Osteoblast (primary cell): ENCODE results near the gene EHD4. TPM values are rescaled to one million over a fixed set of nuclear protein-coding genes. Genes with fewer than 3 reads are reported as not detected.

ENCODE experiments used
- DNase-seq: peaks from one replicate; pipeline ENCODE4 v3.0.0; 2011; ENCODE audit warnings: low spot score, mixed read lengths; ENCODE audit not compliant: insufficient read length; ENCODE audit errors: missing footprints
- H2AFZ ChIP-seq: 2 replicates; pipeline ENCODE4 v1.6.0; 2011; ENCODE audit warnings: mild to moderate bottlenecking, low read length
- H3K27ac ChIP-seq: 2 replicates; pipeline ENCODE4 v1.5.1; 2011; ENCODE audit warnings: mild to moderate bottlenecking, low read depth, low read length, moderate library complexity
- H3K27me3 ChIP-seq: 2 replicates; pipeline ENCODE4 v1.6.0; 2012; ENCODE audit warnings: mild to moderate bottlenecking, control low read depth, inconsistent platforms, low read length, moderate library complexity; ENCODE audit not compliant: insufficient read depth
- H3K36me3 ChIP-seq: 2 replicates; pipeline ENCODE4 v1.5.1; 2011; ENCODE audit warnings: mild to moderate bottlenecking, low read length, control low read depth, moderate library complexity; ENCODE audit not compliant: insufficient read depth
- H3K4me1 ChIP-seq: 2 replicates; pipeline ENCODE4 v1.5.1; 2011; ENCODE audit warnings: mild to moderate bottlenecking, low read length, control low read depth, moderate library complexity; ENCODE audit not compliant: insufficient read depth
- H3K4me2 ChIP-seq: 2 replicates; pipeline ENCODE4 v1.6.0; 2011; ENCODE audit warnings: mild to moderate bottlenecking, low read length; ENCODE audit not compliant: insufficient read depth
- H3K4me3 ChIP-seq: fragments of 200-600 bp; sonication (generic); 3 replicates; pipeline ENCODE4 v1.5.1; 2012; ENCODE audit warnings: mild to moderate bottlenecking, low read length, inconsistent platforms; ENCODE audit not compliant: insufficient read depth
- H3K79me2 ChIP-seq: 2 replicates; pipeline ENCODE4 v1.6.0; 2012; ENCODE audit warnings: mild to moderate bottlenecking, low read length, control low read depth, inconsistent platforms; ENCODE audit not compliant: insufficient read depth
- H3K9me3 ChIP-seq: 2 replicates; pipeline ENCODE4 v1.5.1; 2011; ENCODE audit warnings: low read depth, low read length, control low read depth
- H4K20me1 ChIP-seq: 2 replicates; pipeline ENCODE4 v1.6.0; 2012; ENCODE audit warnings: mild to moderate bottlenecking, low read length, control low read depth; ENCODE audit not compliant: insufficient read depth
- CTCF ChIP-seq: IDR thresholded peaks from 2 replicates; pipeline ENCODE4 v1.5.1; 2011; ENCODE audit warnings: mild to moderate bottlenecking, low read depth, low read length, moderate library complexity; ENCODE audit errors: extremely low read depth
- total RNA-seq: library from RNA; depleted of rRNA; stranded (reverse); fragments of >200 nt; gene quantifications from 2 replicates; pipeline ENCODE4 v1.2.3, GENCODE V29; 2012

Gene EHD4
- total RNA-seq, 1 donor, result 15.9 TPM

DNA sequence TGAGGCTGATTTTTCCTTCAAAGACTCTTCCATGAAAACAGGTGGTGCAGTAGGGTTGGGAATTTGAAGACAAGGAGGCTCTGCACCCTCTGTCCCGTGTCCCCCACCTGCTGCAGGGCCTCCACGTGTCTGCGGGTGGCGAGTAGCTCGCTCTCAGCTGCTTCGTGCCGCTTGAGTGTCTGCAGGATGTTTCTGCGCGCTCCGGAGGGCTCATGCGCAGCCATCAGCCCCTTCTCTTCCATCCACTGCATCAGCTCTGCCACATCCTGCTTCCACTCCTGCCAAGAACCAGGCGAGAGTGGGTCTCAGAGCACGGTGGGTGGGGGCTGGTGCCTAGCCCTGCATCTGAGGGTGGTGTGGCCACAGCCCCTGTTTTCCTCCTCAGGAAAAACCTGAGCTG lies 96.3 kb downstream of the EHD4 start:
- Histone ChIP-seq H4K20me1 (no peaks in the 10 kb centered on the region), H3K36me3 (no peaks in the 10 kb centered on the region), H3K4me1 (peaks cover 1% of the 10 kb centered on the region), H3K27me3 (peaks cover 7% of the 10 kb centered on the region), H3K79me2 (no peaks in the 10 kb centered on the region), H3K9me3 (no peaks in the 10 kb centered on the region), H3K4me3 (no peak overlapping the region), H3K27ac (no peak overlapping the region), H3K4me2 (no peak overlapping the region), H2AFZ (no peak overlapping the region)
- TF ChIP-seq CTCF, result no peak
- DNase-seq, result no peak

- Histone ChIP-seq H3K4me3 (no peak overlapping the region), H3K4me2 (no peak overlapping the region), H3K36me3 (no peaks in the 10 kb centered on the region), H4K20me1 (no peaks in the 10 kb centered on the region), H3K27ac (no peak overlapping the region), H3K9me3 (no peaks in the 10 kb centered on the region), H3K79me2 (no peaks in the 10 kb centered on the region), H3K27me3 (peaks cover 4% of the 10 kb centered on the region), H3K4me1 (peaks cover 7% of the 10 kb centered on the region), H2AFZ (no peak overlapping the region)
- no peak for TF ChIP-seq CTCF
- no peak for DNase-seq
Measured at GRCh38 chr15:41874736-41875135, 97.6 kb downstream of the EHD4 start.

DNA sequence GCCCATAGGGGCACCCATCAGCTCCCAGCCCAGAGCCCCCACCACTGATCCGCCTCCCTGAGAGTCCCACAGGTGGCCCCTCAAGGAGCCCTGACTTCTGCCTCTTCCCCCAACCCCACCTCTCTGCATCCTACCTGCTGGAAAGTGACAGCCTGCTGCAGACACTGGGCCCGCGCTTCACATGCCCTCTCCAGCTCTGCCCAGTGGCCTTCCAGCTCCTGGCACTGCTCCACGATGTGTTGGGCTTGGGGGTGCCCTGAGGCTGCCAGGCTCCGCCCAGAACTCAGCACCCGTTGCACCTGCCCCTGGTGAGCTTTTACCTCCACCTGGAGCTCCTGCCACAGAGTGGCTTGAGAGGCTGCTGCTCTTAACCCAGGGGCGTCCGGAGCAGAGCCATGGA lies 98.6 kb downstream of the EHD4 start:
- Histone ChIP-seq H2AFZ (no peak overlapping the region), H3K4me3 (no peak overlapping the region), H3K27me3 (peaks cover 4% of the 10 kb centered on the region), H3K9me3 (no peaks in the 10 kb centered on the region), H3K4me2 (no peak overlapping the region), H3K36me3 (no peaks in the 10 kb centered on the region), H3K79me2 (no peaks in the 10 kb centered on the region), H4K20me1 (no peaks in the 10 kb centered on the region), H3K4me1 (peaks cover 7% of the 10 kb centered on the region), H3K27ac (no peak overlapping the region)
- no peak for DNase-seq
- TF ChIP-seq CTCF, result no peak

DNA sequence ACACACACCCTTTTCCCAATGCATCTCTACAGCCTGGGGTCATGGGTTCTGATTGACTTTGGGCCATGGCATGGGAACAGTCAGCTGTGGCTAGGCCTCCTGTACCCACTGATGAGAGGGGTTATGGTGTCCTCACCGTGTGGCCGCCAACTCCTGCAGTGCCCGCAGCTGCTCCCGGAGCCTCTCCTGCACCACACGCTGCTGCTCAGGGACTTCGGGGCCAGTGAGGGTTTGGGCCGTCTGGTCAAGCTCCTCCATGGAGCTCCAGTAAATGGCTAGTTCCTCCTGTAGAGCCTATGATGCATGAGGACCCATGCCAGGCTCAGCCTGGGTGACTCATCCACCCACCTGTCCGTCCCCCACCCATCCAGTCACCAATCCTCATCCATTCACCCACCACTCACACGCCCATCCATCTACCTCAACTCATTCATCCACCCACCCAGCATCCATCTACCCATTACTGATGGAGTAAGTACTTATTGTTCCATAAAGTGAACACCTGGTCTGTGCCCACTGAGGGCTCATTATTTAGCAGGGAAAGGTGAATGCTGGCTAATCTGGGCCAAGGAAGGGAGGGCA lies 100.1 kb downstream of the EHD4 start:
- Histone ChIP-seq H3K4me2 (no peak overlapping the region), H3K4me3 (no peak overlapping the region), H3K27ac (no peak overlapping the region), H3K27me3 (peaks cover 4% of the 10 kb centered on the region), H3K36me3 (no peaks in the 10 kb centered on the region), H3K79me2 (no peaks in the 10 kb centered on the region), H2AFZ (no peak overlapping the region), H3K9me3 (no peaks in the 10 kb centered on the region), H3K4me1 (peaks cover 7% of the 10 kb centered on the region), H4K20me1 (no peaks in the 10 kb centered on the region)
- no peak for TF ChIP-seq CTCF
- no peak for DNase-seq
